HG03575 (cell line): Measurements from ENCODE around the gene FOXL1.
"Not testable (repeated sequence)": the region's sequence is repeated elsewhere in the genome, so short reads cannot be mapped to it uniquely, and the experiment has no call there.

ENCODE experiments used
- ATAC-seq: cut with Tn5 transposase; IDR thresholded peaks from one replicate; pipeline ENCODE4 v1.9.1; 2021; ENCODE audit not compliant: unreplicated experiment, insufficient number of reproducible peaks, low FRiP score; ENCODE audit errors: extremely low read depth

Gene FOXL1

DNA sequence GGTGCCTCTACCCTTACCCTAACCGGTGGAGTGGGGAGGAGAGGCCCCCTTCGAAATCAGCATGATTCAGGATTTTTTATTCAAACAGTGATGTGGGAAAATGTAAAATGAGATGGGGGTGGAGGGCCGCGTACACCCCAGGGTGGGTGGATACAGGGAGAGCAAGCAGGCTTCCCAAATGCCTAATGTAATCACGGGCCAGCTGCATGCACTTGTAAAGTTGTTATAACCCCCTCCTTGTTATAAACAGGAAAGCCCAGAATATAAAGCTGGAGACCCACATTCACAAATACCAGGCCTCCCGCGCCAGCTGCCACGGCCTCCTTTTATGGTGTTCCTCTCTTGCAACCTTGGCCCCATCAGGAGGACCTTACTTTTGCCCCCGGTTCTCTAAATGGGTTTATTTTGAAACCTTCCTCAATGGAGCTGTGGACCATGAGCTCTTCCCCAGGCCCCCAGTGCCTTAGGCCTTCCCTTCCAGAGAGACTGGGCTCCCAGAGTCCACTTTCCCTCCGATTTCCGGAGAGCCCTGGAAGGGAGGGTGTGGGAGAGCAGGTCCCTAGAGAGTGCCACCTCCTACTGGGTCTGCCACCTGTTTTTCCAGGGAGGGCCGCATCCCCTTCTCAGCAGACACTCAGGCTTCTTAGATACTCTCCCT, 906 bp upstream of the FOXL1 start:
- ATAC-seq = no peak

DNA sequence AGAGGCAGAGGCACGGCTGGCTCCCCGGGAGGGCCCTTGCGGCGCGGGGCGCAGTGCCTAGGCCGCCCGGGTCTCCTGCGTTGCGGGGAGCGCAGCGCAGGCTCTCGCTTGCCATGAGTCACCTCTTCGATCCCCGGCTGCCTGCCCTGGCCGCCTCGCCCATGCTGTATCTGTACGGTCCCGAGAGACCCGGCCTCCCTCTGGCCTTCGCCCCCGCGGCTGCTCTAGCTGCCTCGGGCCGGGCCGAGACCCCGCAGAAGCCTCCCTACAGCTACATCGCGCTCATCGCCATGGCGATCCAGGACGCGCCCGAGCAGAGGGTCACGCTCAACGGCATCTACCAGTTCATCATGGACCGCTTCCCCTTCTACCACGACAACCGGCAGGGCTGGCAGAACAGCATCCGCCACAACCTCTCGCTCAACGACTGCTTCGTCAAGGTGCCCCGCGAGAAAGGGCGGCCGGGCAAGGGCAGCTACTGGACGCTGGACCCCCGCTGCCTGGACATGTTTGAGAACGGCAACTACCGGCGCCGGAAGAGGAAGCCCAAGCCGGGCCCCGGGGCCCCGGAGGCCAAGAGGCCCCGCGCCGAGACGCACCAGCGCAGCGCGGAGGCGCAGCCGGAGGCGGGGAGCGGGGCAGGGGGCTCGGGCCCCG, 390 bp downstream of the FOXL1 start:
- ATAC-seq = no peak

DNA sequence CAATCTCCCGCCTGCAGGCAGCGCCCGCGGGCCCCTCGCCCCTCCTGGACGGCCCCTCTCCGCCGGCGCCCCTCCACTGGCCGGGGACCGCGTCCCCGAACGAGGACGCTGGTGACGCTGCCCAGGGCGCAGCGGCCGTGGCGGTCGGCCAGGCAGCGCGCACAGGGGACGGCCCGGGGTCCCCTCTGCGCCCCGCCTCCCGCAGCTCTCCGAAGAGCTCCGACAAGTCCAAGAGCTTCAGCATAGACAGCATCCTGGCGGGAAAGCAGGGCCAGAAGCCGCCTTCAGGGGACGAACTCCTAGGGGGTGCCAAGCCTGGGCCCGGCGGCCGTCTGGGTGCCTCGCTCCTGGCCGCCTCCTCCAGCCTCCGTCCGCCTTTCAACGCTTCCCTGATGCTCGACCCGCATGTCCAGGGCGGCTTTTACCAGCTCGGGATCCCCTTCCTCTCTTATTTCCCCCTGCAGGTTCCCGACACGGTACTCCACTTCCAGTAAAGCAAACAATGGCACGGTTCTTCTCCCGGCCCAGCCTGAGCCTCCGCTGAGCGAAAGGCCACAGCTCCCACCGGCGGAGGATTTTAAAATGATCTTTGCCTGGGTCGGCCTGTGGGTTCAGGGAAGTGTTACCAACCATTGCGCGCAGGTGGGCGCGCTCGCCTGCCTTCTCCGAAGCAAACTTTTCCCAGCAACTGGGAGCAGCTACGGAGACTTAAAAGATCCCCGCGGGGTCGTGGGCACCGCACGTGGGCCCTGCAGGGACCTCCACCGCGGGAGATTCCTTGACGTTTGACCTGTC, 1.1 kb downstream of the FOXL1 start:
- ATAC-seq = no peak

DNA sequence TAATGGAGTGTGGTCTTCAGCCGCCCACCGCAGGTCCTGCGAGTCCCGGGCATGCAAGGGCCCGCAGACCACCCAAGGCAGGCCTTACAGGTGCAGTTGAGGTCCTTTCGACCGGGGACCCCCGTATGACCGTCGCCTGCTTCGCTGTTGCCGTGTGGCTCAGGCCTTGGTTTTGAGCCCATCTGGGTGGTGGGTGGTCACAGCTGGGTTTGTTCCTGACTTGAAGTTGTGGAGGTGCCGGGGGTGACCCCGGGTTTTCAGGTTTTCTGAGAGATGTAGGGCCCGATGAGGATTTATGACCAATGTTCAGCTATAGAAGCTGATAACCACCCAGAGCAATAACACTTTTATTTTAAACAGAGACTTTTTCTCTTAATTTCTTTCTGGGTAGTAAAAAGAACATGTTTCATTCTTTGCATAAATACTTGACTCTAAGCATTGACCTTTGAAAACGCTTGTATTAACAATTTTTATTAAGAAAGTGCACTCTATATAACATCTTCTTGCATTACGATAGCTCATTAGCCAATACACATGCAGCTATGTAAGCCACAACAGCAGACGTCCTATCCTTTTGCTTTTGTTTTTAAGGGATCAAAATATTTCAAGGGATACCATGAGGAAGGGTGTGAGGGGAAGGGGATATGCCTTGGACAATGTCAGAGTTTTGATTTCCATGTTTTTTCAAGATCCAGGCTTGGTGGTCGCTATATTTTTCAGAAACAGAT, 1.9 kb downstream of the FOXL1 start:
- ATAC-seq = no peak

DNA sequence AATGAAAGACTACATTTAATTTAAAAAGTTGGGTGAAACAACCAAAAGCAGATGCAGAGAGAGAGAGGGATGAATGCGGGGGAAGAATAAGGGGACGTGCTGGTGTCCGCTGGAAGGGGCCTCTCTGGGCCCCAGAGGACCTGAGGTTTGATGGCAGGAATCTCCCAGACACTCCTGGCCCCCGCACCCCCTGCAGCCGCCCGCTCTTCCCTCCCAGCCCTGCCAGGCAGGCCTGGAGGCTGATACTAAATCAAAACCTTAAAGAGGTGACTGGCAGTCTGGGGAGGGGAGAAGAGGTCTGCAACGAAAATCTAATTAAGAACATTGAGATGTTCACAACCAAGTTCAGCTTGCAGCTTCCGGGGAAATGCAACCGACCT, 2.4 kb downstream of the FOXL1 start:
- no peak for ATAC-seq

DNA sequence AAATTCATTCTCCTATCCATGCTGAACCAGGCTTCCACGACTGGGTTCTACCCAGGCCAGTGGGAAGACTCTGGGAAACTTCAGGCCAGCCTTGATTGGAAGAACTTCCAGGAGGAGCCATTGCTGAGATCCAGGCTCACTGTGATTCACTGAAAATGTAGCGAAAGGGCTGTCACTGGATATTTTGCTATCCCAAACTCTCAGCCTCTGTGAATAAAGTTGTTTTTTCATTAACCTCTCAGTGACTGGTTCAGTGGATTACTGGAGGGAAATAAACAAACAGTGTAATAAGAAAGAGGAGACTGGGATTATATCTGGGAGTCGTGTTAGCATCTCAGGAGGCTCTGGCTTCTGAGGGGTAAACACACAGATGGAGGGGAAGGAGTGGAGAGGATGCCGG, 3.1 kb downstream of the FOXL1 start:
- no peak for ATAC-seq

DNA sequence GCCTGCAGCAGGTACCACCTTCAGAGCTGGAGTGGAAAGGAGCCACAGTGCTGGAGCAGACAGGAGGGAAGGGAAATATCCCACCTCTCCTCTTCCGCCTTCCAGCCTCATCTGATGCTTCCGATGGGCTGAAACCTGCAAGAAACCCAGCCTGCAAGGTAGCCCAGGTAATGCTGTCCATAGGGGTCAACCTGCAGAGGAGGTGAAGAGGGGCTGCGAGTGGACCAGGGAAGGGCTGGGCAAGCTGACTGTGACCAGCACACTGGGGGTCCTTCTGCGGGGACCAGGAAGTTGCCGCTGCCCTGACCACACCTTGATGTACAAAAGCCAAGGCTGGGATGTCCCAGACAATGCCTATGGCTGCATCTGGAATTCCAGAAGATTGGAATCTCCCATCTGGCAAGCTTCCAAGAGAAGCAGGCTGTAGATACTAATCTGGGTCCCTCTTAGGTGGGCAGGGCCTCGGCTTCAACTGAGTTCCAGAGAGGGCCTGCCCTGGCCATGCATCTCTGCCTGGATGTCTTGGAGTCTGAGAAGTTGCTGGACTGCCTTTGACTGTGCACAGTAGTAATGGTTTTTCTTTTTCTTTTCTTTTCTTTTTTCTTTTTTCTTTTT, 5.8 kb downstream of the FOXL1 start:
- no peak for ATAC-seq

DNA sequence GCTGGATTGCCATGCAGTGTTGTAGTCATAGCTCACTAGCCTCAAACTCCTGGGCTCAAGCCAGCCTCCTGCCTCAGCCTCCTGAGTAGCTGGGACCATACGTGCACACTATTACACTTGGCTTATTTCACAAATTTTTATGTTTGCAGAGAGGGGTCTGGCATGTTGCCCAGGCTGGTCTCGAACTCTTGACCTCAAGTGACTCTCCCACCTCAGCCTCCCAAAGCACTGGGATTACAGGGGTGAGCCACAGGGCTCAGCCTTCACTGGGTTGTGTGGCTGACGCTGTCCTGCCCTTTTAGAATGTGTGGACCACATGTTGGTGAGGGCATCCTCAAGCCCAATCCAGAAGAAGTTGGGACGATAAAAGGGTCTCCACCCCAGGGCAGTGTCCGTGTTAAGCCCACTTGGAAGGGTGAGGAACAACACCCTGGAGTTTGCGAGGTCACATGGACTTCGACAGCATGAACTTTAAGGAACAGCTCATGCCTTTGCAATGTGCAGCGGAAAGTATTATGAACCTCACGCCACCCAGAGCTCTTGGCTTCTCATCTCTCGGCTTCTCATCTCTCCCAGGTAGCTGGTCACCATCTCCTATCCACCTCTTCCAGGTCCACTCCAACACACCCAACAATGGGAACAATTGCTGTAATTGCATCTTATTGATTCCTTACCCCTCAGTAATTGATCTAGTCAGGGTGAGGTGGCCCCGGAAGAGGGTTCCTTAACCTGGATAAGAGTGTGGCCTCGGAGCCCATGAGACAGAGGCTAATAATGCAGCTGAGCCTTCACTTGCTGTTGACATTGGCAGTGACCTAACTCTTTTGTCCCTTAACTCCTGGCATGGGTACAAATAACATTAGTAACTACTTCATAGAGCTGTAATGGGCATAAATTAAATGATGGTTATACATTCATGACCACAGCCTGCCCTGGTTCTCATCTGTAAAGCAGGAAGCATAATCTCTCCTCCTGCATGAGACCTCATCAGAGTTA, 6.7 kb downstream of the FOXL1 start:
- ATAC-seq = no peak

DNA sequence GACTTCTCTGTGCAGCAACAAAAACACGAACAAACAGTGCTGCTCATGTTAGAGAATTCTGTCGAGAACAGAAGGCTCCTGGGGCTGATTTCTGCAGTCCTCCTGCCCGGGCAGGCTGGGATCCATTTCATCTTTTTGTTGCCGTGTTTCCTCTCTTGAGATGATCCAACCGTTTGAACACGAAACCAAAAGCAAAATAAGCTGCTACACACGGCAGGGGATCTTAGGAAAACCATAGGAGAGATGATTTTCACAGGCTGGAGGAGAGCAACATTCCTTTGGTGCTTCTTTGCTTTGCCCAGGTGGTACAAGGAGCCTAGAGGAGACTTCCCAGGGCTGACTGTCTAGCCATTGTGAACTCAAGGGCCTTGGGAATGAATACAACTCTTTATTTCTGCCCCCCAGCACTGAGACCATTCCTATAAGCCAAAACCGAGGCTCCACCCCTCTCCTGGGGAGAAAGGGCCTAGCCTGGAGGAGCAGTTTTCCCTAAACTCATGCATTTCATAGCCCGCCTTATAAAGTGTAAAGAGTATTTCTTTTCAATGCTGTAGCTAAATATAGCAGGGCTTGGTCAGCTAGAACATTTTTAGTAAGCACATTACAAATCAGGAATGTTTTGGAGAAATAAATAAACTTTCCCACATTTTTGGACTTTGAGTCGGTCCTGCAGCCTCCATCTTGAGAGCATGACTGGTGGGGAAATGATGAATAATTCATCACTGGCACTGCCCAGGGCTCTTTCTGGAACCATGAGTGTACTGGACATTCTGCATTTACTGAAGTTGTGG, 7.7 kb downstream of the FOXL1 start:
- ATAC-seq = no peak

DNA sequence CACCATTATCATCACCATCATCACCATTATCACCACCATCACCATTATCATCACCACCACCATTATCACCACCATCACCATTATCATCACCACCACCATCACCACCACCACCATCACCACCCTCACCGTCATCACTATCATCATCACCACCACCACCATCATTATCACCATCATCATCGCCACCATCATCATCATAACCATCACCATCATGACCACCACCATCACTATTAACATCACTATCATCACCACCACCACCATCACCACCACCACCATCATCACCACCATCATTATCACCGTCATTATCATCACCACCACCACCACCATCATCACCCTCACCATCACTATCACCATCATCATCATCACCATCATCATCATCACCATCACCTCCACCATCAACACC, 9.1 kb downstream of the FOXL1 start:
- ATAC-seq = no peak

DNA sequence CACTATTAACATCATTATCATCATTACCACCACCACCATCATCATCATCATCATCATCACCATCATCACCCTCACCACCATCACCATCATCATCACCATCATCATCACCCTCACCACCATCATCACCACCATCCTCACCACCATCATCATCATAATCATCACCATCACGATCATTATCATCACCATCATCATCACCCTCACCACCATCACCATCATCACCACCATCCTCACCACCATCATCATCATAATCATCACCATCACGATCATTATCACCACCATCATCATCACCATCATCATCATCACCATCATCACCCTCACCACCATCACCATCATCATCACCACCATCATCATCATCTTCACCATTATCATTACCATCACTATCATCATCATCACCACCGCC, 9.6 kb downstream of the FOXL1 start:
- ATAC-seq = not testable (repeated sequence)

DNA sequence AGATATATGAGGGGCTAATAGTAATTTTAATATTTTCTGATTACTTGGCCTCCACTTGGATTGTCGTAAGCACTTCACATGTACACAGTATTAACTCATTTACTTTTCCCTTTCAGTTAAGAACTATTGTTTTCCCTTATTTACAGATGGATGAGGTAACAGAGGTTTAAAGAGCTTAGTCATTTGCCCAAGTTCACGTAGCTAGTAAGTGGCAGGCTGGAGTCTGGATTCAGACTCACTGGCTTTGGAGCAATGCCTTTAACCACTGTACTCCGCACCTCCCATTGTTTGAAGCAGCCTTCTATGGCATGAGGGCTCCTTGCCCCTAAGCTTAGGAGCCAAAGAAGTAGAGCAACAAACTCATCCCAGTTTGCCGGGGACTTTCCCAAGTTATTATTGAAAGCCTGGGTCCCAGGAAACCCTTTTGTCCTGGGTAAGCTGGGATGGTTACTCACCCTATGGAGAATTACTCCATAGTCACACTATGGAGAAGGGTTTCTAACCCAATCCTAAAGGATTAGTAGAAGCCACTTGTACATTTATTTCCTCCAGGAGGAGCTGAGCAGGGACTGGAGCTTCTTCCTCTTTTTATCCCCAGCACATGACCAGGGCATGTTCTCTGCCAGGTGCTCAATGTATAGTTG, 12.3 kb downstream of the FOXL1 start:
- ATAC-seq = no peak

DNA sequence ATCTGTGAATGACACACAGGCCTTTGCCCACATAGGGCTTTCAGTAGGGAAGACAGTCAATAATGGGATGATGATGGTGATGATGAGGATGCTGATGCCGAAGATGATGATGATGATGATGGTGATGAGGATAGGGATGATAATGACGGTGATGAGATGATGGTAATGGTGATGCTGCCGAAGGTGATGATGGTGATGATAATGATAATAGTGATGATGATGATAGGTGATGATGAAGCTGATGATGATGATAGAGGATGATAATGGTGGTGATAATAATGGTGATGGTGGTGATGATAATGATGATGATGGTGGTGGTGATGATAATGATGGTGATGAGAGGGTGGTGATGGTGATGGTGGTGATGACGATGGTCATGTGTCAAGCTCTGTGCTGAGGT, 12.9 kb downstream of the FOXL1 start:
- ATAC-seq = no peak

DNA sequence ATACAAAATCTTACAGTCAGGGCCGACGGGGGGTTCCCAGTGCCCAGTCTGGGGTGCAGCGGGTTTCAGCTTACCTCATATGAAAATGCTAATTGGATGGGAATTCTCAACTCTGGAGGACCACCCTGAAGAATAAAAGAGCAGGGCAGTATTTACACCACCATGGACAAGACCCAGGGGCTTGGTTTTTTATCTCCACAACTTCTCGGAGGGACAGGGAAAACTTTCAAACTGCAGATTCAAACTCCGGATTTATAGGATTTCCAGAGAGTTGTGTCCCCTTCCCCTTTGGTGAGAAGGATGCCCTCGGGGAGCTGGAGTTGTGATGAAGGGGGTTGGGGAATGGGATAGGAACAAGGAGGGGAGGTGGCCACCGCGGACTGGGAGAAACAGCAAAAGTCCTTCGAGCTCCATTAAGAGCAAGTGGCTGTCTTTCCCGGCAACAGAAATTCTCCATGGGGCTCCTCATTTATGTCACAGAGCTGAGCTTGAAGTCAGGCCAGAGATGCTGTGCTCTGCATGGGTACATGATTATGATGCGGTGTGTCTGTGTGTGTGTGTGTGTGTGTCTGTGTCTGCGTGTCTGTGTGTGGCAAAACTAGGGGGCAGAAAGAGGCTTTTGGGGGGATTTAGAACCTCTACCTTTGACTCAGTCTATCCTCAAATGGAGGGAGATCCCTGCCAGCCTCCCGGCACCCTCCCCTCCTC, 15.7 kb downstream of the FOXL1 start:
- no peak for ATAC-seq

DNA sequence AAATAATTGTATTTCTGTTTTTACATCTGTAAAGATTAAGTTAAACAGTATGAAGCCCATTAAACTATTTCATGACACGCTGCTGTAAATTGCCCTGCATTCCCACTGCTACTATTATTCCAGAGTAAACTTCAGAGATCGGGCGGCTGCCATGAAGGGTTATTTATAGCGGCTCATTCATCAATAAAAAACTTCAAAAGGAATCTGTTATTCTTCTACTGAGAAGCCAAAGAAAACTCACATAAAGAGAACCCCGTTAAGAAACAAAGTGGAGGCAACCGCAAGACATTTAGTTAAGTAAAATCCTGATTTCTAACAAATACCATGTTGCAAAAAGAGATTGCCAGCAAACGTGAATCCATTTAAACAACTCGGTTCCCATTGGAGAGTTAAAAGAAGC, 16.4 kb downstream of the FOXL1 start:
- ATAC-seq = no peak

DNA sequence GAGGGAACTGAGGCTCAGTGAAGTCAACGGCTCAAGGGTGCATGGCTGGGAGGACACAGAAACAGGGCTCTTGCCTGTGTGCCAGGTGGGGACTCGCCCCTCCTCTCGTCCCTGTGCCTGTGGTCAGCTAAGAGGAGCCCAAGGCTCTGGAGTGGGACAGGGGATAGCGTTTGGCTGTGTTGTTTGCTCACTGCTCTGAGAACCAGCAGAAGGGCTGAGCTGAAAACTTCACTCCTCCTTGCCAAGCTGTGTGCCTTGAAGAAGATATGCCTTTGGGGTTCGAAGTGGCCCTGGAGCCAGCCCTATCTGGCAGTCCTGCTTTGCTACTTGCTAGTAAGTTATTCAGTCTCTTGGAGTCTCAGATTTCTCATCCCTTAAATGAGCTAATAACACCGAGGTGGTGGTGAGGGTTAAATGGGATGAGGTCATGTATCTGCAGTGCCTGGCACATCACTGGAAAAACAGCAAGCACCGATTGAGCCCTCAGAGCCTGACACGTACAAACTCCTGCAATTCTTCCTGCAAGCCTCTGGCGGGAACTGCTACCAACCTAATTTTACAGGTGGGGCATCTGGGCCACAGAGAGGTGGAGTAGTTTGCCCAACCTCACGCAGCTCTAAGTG, 17.7 kb downstream of the FOXL1 start:
- no peak for ATAC-seq
